ENCODE measurements around the gene CEP131. TPM values are rescaled to one million over a fixed set of nuclear protein-coding genes. Genes with fewer than 3 reads are reported as not detected.

CEP131 gene
- total and polyA plus RNA-seq, 2 of the 4 experiments (the other 2 are of a cell fraction) = 4.8 to 9.6 TPM

GRCh38 chr17:81243333-81243664, 20.5 kb upstream of the CEP131 start:
- H3K27me3 ChIP-seq (ENCODE audit: control insufficient read depth, insufficient read depth, low read length) = no peaks in the 10 kb centered on the region
- BruUV-seq (replicated peaks) = no TSS peak
- no peak overlapping the region for H4K91ac ChIP-seq (ENCODE audit: insufficient read depth, low read depth, low read length)

More at GRCh38 chr17:81243333-81243664, 20.5 kb upstream of the CEP131 start:
- Histone ChIP-seq H3K4me2 (ENCODE audit: low read depth, low read length) (no peak overlapping the region), H3K4me3 (ENCODE audit: insufficient read depth, low read depth, low read length) (no peak overlapping the region), H3K27ac (ENCODE audit: insufficient read depth, low read length) (no peak overlapping the region), H3K9me3 (ENCODE audit: control insufficient read depth, insufficient read depth, low read length) (no peaks in the 10 kb centered on the region), H3K9ac (ENCODE audit: low read depth, low read length) (no peak overlapping the region), H2AK9ac (replicated peaks; ENCODE audit: low read depth, low read length, poor library complexity) (no peak overlapping the region), H2AK5ac (ENCODE audit: low read depth, low read length) (no peak overlapping the region), H2BK5ac (ENCODE audit: low read depth, low read length, poor library complexity, severe bottlenecking) (no peak overlapping the region), H3K4ac (ENCODE audit: low read depth, low read length) (no peak overlapping the region), H2BK15ac (ENCODE audit: low read depth, low read length) (no peak overlapping the region), H3K56ac (ENCODE audit: extremely low read depth, insufficient read depth, low read length) (no peak overlapping the region), H2BK120ac (ENCODE audit: low read depth, low read length) (no peak overlapping the region), H3K9me1 (ENCODE audit: insufficient read depth, low read length) (peaks cover 6% of the 10 kb centered on the region; the same call in 1 of the 2 replicates), H4K8ac (ENCODE audit: low read depth in 2 of 2, low read length in 2 of 2) (no peak overlapping the region), H3K79me1 (ENCODE audit: low read depth in 1 of 2, low read length in 2 of 2) (peaks cover 19 to 58% of the 10 kb centered on the region in 2 experiments; a peak in 3 of 4 replicates), H3K18ac (ENCODE audit: low read depth, low read length) (no peak overlapping the region), H3K23ac (ENCODE audit: low read depth, low read length) (no peak overlapping the region), H4K20me1 (ENCODE audit: insufficient read depth, low read length) (peaks cover 27% of the 10 kb centered on the region), H3K4me1 (ENCODE audit: control insufficient read depth, insufficient read depth, low read length) (peaks cover 11% of the 10 kb centered on the region), H2BK20ac (ENCODE audit: low read depth, low read length) (no peak overlapping the region), H4K5ac (ENCODE audit: low read depth, low read length) (no peak overlapping the region), H2AFZ (replicated peaks; ENCODE audit: low read length, poor library complexity) (no peak overlapping the region), H3K36me3 (ENCODE audit: control insufficient read depth, insufficient read depth, low read length) (peaks cover 7% of the 10 kb centered on the region; the same call in 1 of the 2 replicates), H3K14ac (replicated peaks; ENCODE audit: low read depth, low read length) (no peak overlapping the region)
- ATAC-seq (ENCODE audit: low read depth) = no peak
- WGBS, 2 experiments (ENCODE audit: extremely low coverage in 2 of 2, insufficient read length in 1 of 2) = 100% methylated on average over 2 of the region's 10 CpGs; no CpG with 5 or more reads in 1 of the 2 experiments
- ChIA-PET POLR2A (ENCODE audit: unreplicated experiment) (no interaction called here), CTCF (no interaction called here)
- intact Hi-C loops (cut with micrococcal nuclease) = no loop called here
- no peak for DNase-seq
- dilution Hi-C loops (cut with HindIII; ENCODE audit: low sequenced_read_pairs, unreplicated experiment) = no loop called here
- in situ Hi-C loops (cut with MboI; ENCODE audit: low sequenced_read_pairs) = no loop called here
- TF ChIP-seq FOS (IDR thresholded peaks at IDR 0.05; ENCODE audit: low read depth, low read length) (no peak), CEBPB (IDR thresholded peaks at IDR 0.05; ENCODE audit: low read depth, low read length) (no peak), RFX5 (IDR thresholded peaks at IDR 0.05; ENCODE audit: low read depth, low read length) (no peak), MAFK (IDR thresholded peaks at IDR 0.05; ENCODE audit: low read depth, low read length) (no peak), CHD1 (IDR thresholded peaks at IDR 0.05; ENCODE audit: low read depth, low read length) (no peak), RCOR1 (IDR thresholded peaks at IDR 0.05; ENCODE audit: insufficient replicate concordance, low read length) (no peak), POLR2A (IDR thresholded peaks at IDR 0.05; ENCODE audit: low read depth, low read length) (no peak)

Measured in IMR-90 (cell line).